ENCODE measurements around the gene ITGB1.
"Not testable (repeated sequence)": the region's sequence is repeated elsewhere in the genome, so short reads cannot be mapped to it uniquely, and the experiment has no call there.

The ITGB1 gene

GRCh38 chr10:32995066-32995622, 37.1 kb upstream of the ITGB1 start:
- no peak overlapping the region for H3K4me3 ChIP-seq (replicated peaks; ENCODE audit: low read depth, low read length)
- no peak for DNase-seq (ENCODE audit: extremely low read depth, low read depth)
- no peak for TF ChIP-seq CTCF (IDR thresholded peaks at IDR 0.05; ENCODE audit: low read depth, low read length, missing control alignments)

GRCh38 chr10:32994632-32995031, 36.6 kb upstream of the ITGB1 start:
- not testable (repeated sequence) for H3K4me3 ChIP-seq (replicated peaks; ENCODE audit: low read depth, low read length); DNase-seq (ENCODE audit: extremely low read depth, low read depth)

- not testable (repeated sequence) for H3K4me3 ChIP-seq (replicated peaks; ENCODE audit: low read depth, low read length); DNase-seq (ENCODE audit: extremely low read depth, low read depth)
Observed at GRCh38 chr10:32992310-32992709, 34.3 kb upstream of the ITGB1 start.

GRCh38 chr10:32990811-32991210, 32.8 kb upstream of the ITGB1 start:
- no peak for DNase-seq (ENCODE audit: extremely low read depth, low read depth)
- TF ChIP-seq CTCF (IDR thresholded peaks at IDR 0.05; ENCODE audit: low read depth, low read length, missing control alignments), result no peak
- H3K4me3 ChIP-seq (replicated peaks; ENCODE audit: low read depth, low read length), result no peak overlapping the region

GRCh38 chr10:32988604-32989003, 30.6 kb upstream of the ITGB1 start:
- no peak overlapping the region for H3K4me3 ChIP-seq (replicated peaks; ENCODE audit: low read depth, low read length)
- DNase-seq (ENCODE audit: extremely low read depth, low read depth), result no peak
- no peak for TF ChIP-seq CTCF (IDR thresholded peaks at IDR 0.05; ENCODE audit: low read depth, low read length, missing control alignments)

- no peak overlapping the region for H3K4me3 ChIP-seq (replicated peaks; ENCODE audit: low read depth, low read length)
- no peak for TF ChIP-seq CTCF (IDR thresholded peaks at IDR 0.05; ENCODE audit: low read depth, low read length, missing control alignments)
- no peak for DNase-seq (ENCODE audit: extremely low read depth, low read depth)
Observed at GRCh38 chr10:32987172-32987571, 29.1 kb upstream of the ITGB1 start.

- no peak for DNase-seq (ENCODE audit: extremely low read depth, low read depth)
- no peak for TF ChIP-seq CTCF (IDR thresholded peaks at IDR 0.05; ENCODE audit: low read depth, low read length, missing control alignments)
- no peak overlapping the region for H3K4me3 ChIP-seq (replicated peaks; ENCODE audit: low read depth, low read length)
Observed at GRCh38 chr10:32985775-32986350, 27.8 kb upstream of the ITGB1 start.

GRCh38 chr10:32985341-32985764, 27.3 kb upstream of the ITGB1 start:
- no peak for DNase-seq (ENCODE audit: extremely low read depth, low read depth)
- no peak for TF ChIP-seq CTCF (IDR thresholded peaks at IDR 0.05; ENCODE audit: low read depth, low read length, missing control alignments)
- no peak overlapping the region for H3K4me3 ChIP-seq (replicated peaks; ENCODE audit: low read depth, low read length)

Data from HFF-Myc (cell line).